GM23338 (cell line): ENCODE data around the gene TPGS1.

Source experiments
- CREB1 ChIP-seq: fragments of 250-450 bp; sonication (Bioruptor Pico); IDR thresholded peaks from 2 replicates; pipeline ENCODE4 v1.5.0; 2020; ENCODE audit warnings: low read depth, mild to moderate bottlenecking, moderate library complexity
- POLR2AphosphoS5 ChIP-seq: IDR thresholded peaks from 2 replicates; pipeline ENCODE4 v1.6.1; 2016; ENCODE audit warnings: antibody characterized with exemption, low read depth
- TF ChIP-seq, protein P1 (sequence below), 2 experiments: fragments of 200-600 bp in 1 of 2; sonication (generic) in 1 of 2; conservative IDR thresholded peaks; 2 replicates each; pipeline versions ENCODE4 v1.5.1 to v1.6.1; 2016 to 2017; ENCODE audit warnings: antibody characterized with exemption in 2 of 2, low read depth in 2 of 2, mild to moderate bottlenecking in 2 of 2, moderate library complexity in 1 of 2
- TF ChIP-seq, protein P2 (sequence below): IDR thresholded peaks from one replicate; pipeline ENCODE4 v1.6.1; 2018; ENCODE audit warnings: antibody characterized with exemption; ENCODE audit not compliant: unreplicated experiment

DNA sequence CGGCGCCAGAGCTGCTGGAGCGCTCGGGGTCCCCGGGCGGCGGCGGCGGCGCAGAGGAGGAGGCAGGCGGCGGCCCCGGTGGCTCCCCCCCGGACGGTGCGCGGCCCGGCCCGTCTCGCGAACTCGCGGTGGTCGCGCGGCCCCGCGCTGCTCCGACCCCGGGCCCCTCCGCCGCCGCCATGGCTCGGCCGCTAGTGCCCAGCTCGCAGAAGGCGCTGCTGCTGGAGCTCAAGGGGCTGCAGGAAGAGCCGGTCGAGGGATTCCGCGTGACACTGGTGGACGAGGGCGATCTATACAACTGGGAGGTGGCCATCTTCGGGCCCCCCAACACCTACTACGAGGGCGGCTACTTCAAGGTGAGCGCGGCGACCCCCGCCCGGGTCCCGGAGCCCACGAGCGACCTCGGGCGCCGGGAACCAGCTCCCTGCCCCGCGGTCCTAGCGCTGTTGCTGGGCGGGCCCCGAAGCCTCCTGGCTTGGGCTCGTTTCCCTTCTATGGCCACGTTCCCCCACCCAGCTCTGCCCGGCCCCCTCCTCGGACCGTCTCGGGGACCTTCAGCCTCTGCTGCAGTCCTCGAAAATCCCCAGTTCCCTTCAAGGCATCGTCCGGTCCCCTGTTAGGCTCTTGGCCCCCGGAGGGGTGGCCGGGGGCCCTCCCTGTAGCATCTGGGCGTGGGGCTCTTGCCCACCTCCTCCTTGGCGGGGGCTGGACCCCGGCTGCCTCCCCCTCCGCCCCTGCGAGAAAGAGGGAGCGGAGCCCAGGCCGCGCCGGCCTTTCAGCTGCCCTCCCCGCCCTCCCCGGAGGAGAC, 24.7 kb downstream of the TPGS1 start, which contains the start of gene CDC34:
- TF ChIP-seq, protein P1, sequence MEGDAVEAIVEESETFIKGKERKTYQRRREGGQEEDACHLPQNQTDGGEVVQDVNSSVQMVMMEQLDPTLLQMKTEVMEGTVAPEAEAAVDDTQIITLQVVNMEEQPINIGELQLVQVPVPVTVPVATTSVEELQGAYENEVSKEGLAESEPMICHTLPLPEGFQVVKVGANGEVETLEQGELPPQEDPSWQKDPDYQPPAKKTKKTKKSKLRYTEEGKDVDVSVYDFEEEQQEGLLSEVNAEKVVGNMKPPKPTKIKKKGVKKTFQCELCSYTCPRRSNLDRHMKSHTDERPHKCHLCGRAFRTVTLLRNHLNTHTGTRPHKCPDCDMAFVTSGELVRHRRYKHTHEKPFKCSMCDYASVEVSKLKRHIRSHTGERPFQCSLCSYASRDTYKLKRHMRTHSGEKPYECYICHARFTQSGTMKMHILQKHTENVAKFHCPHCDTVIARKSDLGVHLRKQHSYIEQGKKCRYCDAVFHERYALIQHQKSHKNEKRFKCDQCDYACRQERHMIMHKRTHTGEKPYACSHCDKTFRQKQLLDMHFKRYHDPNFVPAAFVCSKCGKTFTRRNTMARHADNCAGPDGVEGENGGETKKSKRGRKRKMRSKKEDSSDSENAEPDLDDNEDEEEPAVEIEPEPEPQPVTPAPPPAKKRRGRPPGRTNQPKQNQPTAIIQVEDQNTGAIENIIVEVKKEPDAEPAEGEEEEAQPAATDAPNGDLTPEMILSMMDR (conservative IDR thresholded peaks at IDR 0.05; ENCODE audit: low read depth in 2 of 2), result no peak
- no peak for TF ChIP-seq POLR2AphosphoS5
- TF ChIP-seq, protein P2, sequence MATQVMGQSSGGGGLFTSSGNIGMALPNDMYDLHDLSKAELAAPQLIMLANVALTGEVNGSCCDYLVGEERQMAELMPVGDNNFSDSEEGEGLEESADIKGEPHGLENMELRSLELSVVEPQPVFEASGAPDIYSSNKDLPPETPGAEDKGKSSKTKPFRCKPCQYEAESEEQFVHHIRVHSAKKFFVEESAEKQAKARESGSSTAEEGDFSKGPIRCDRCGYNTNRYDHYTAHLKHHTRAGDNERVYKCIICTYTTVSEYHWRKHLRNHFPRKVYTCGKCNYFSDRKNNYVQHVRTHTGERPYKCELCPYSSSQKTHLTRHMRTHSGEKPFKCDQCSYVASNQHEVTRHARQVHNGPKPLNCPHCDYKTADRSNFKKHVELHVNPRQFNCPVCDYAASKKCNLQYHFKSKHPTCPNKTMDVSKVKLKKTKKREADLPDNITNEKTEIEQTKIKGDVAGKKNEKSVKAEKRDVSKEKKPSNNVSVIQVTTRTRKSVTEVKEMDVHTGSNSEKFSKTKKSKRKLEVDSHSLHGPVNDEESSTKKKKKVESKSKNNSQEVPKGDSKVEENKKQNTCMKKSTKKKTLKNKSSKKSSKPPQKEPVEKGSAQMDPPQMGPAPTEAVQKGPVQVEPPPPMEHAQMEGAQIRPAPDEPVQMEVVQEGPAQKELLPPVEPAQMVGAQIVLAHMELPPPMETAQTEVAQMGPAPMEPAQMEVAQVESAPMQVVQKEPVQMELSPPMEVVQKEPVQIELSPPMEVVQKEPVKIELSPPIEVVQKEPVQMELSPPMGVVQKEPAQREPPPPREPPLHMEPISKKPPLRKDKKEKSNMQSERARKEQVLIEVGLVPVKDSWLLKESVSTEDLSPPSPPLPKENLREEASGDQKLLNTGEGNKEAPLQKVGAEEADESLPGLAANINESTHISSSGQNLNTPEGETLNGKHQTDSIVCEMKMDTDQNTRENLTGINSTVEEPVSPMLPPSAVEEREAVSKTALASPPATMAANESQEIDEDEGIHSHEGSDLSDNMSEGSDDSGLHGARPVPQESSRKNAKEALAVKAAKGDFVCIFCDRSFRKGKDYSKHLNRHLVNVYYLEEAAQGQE, result no peak
- TF ChIP-seq CREB1 (CRISPR knock-in tag), result no peak
